BLaER1 treated with 17β-estradiol and CSF1 and Interleukin-3, amounts not matched to agents 10 nM and 100 nM (cell line): ENCODE data around the gene ALLC.

Experiments
- H3K27ac ChIP-seq, 11 experiments: shearing (Covaris generic); formaldehyde crosslinking; 2 replicates each; pipeline ENCODE4 v1.8.1; 2022
- H3K27me3 ChIP-seq, 11 experiments: shearing (Covaris generic); formaldehyde crosslinking; 2 replicates each; pipeline ENCODE4 v1.8.1; 2022
- H3K36me3 ChIP-seq, 11 experiments: shearing (Covaris generic); formaldehyde crosslinking; 2 replicates each; pipeline ENCODE4 v1.8.1; 2022
- H3K4me1 ChIP-seq, 10 experiments: shearing (Covaris generic); formaldehyde crosslinking; 2 replicates each; pipeline ENCODE4 v1.8.1; 2022
- H3K4me2 ChIP-seq, 11 experiments: shearing (Covaris generic); formaldehyde crosslinking; 2 replicates each; pipeline ENCODE4 v1.8.1; 2022
- H3K4me3 ChIP-seq, 10 experiments: shearing (Covaris generic); formaldehyde crosslinking; 2 replicates each; pipeline ENCODE4 v1.8.1; 2022
- H3K9ac ChIP-seq, 11 experiments: shearing (Covaris generic); formaldehyde crosslinking; 2 replicates each; pipeline ENCODE4 v1.8.1; 2022
- H3K9me3 ChIP-seq, 11 experiments: shearing (Covaris generic); formaldehyde crosslinking; replicated peaks in 1 of 11; 2 replicates each; pipeline ENCODE4 v1.8.1; 2022
- H4K20me1 ChIP-seq, 11 experiments: shearing (Covaris generic); formaldehyde crosslinking; 2 replicates each; pipeline ENCODE4 v1.8.1; 2022
- Cebpa-rat ChIP-seq, 11 experiments: shearing (Covaris generic); IDR thresholded peaks; 2 replicates each; pipeline ENCODE4 v1.8.1; 2022

Gene ALLC

GRCh38 chr2:3646446-3646845 lies 11.6 kb upstream of the ALLC start:
- H3K27me3 ChIP-seq = no peaks in the 10 kb centered on the region
- H3K9me3 ChIP-seq = no peaks in the 10 kb centered on the region
- no peak overlapping the region for H3K4me3 ChIP-seq
- no peak for TF ChIP-seq Cebpa-rat (IDR thresholded peaks at IDR 0.05)
- no peaks in the 10 kb centered on the region for H3K36me3 ChIP-seq
- no peak overlapping the region for H3K9ac ChIP-seq
- H3K27ac ChIP-seq = no peak overlapping the region
- H4K20me1 ChIP-seq = peaks cover 0 to 7% (median 0%) of the 10 kb centered on the region in 11 experiments; a peak in 1 of 22 replicates
- peak overlapping the region in 6 of 11 experiments; percentile 32 to 72 (median 55); a peak in 10 of 22 replicates for H3K4me2 ChIP-seq
- peaks cover 1 to 57% (median 30%) of the 10 kb centered on the region in 10 experiments; a peak in 18 of 20 replicates for H3K4me1 ChIP-seq

- no peaks in the 10 kb centered on the region for H3K27me3 ChIP-seq
- peaks cover 0 to 7% (median 0%) of the 10 kb centered on the region in 11 experiments; a peak in 1 of 22 replicates for H4K20me1 ChIP-seq
- H3K4me3 ChIP-seq = no peak overlapping the region
- H3K9me3 ChIP-seq = no peaks in the 10 kb centered on the region
- H3K36me3 ChIP-seq = no peaks in the 10 kb centered on the region
- TF ChIP-seq Cebpa-rat (IDR thresholded peaks at IDR 0.05) = no peak
- peak overlapping the region in 2 of 11 experiments; percentile 10 to 19; a peak in 1 of 22 replicates for H3K4me2 ChIP-seq
- peaks cover 9 to 65% (median 38%) of the 10 kb centered on the region in 10 experiments for H3K4me1 ChIP-seq
- no peak overlapping the region for H3K27ac ChIP-seq
- no peak overlapping the region for H3K9ac ChIP-seq
These were observed 10.8 kb upstream of the ALLC start for GRCh38 chr2:3647246-3647645.

- Histone ChIP-seq H3K27me3 (no peaks in the 10 kb centered on the region), H3K4me2 (peak overlapping the region in 4 of 11 experiments; percentile 3 to 19 (median 10); a peak in 2 of 22 replicates), H3K9ac (no peak overlapping the region), H3K27ac (no peak overlapping the region), H3K9me3 (no peaks in the 10 kb centered on the region), H3K4me3 (no peak overlapping the region), H4K20me1 (peaks cover 0 to 7% (median 0%) of the 10 kb centered on the region in 11 experiments; a peak in 1 of 22 replicates), H3K4me1 (peaks cover 14 to 73% (median 46%) of the 10 kb centered on the region in 10 experiments), H3K36me3 (no peaks in the 10 kb centered on the region)
- no peak for TF ChIP-seq Cebpa-rat (IDR thresholded peaks at IDR 0.05)
These were observed 10.0 kb upstream of the ALLC start for GRCh38 chr2:3647831-3648651.

- Histone ChIP-seq H3K4me2 (0 out of 22 replicates have a peak overlapping the region, but pooled peaks of 1 of the 11 experiments have one; percentile 3), H3K9ac (no peak overlapping the region), H3K4me3 (no peak overlapping the region), H3K4me1 (peaks cover 14 to 80% (median 52%) of the 10 kb centered on the region in 10 experiments), H3K9me3 (no peaks in the 10 kb centered on the region; a peak in 1 of 22 replicates), H4K20me1 (peaks cover 0 to 7% (median 0%) of the 10 kb centered on the region in 11 experiments; a peak in 1 of 22 replicates), H3K36me3 (no peaks in the 10 kb centered on the region), H3K27me3 (no peaks in the 10 kb centered on the region), H3K27ac (no peak overlapping the region)
- TF ChIP-seq Cebpa-rat (IDR thresholded peaks at IDR 0.05) = no peak
These were observed 9.3 kb upstream of the ALLC start for GRCh38 chr2:3648652-3649177.

- Histone ChIP-seq H3K4me3 (no peak overlapping the region), H3K9ac (no peak overlapping the region), H3K36me3 (no peaks in the 10 kb centered on the region), H3K9me3 (no peaks in the 10 kb centered on the region; a peak in 1 of 22 replicates), H3K27me3 (peaks cover 0 to 6% (median 0%) of the 10 kb centered on the region in 11 experiments; a peak in 1 of 22 replicates), H4K20me1 (peaks cover 0 to 7% (median 0%) of the 10 kb centered on the region in 11 experiments; a peak in 1 of 22 replicates), H3K4me2 (peak overlapping the region in 7 of 11 experiments; percentile 2 to 51 (median 39); a peak in 10 of 22 replicates), H3K4me1 (peaks cover 14 to 89% (median 61%) of the 10 kb centered on the region in 10 experiments), H3K27ac (no peak overlapping the region)
- no peak for TF ChIP-seq Cebpa-rat (IDR thresholded peaks at IDR 0.05)
These were observed 8.4 kb upstream of the ALLC start for GRCh38 chr2:3649581-3649980.

GRCh38 chr2:3650140-3650920 lies 7.7 kb upstream of the ALLC start:
- Histone ChIP-seq H3K9ac (0 out of 22 replicates have a peak overlapping the region, but pooled peaks of 1 of the 11 experiments have one; percentile 23), H3K4me1 (peaks cover 16 to 90% (median 63%) of the 10 kb centered on the region in 10 experiments), H3K36me3 (no peaks in the 10 kb centered on the region), H3K27me3 (peaks cover 0 to 13% (median 0%) of the 10 kb centered on the region in 11 experiments; a peak in 6 of 22 replicates), H4K20me1 (peaks cover 0 to 7% (median 0%) of the 10 kb centered on the region in 11 experiments; a peak in 1 of 22 replicates), H3K9me3 (no peaks in the 10 kb centered on the region; a peak in 1 of 22 replicates), H3K27ac (no peak overlapping the region), H3K4me3 (no peak overlapping the region), H3K4me2 (peak overlapping the region; percentile 20 to 65 (median 41); a peak in 17 of 22 replicates)
- no peak for TF ChIP-seq Cebpa-rat (IDR thresholded peaks at IDR 0.05)

GRCh38 chr2:3651691-3652648 lies 6.0 kb upstream of the ALLC start:
- Histone ChIP-seq H3K4me1 (peaks cover 32 to 90% (median 72%) of the 10 kb centered on the region in 10 experiments), H3K27me3 (peaks cover 0 to 30% (median 0%) of the 10 kb centered on the region in 11 experiments; a peak in 8 of 22 replicates), H3K9ac (peak overlapping the region; percentile 5 to 73 (median 68); a peak in 19 of 22 replicates), H4K20me1 (peaks cover 0 to 12% (median 0%) of the 10 kb centered on the region in 11 experiments; a peak in 1 of 22 replicates), H3K4me3 (peak overlapping the region; percentile 18 to 60 (median 46); a peak in 17 of 20 replicates), H3K36me3 (no peaks in the 10 kb centered on the region), H3K4me2 (peak overlapping the region; percentile 82 to 97 (median 88)), H3K9me3 (no peaks in the 10 kb centered on the region; a peak in 1 of 22 replicates), H3K27ac (peak overlapping the region in 9 of 11 experiments; percentile 50 to 74 (median 66); a peak in 18 of 22 replicates)
- no peak for TF ChIP-seq Cebpa-rat (IDR thresholded peaks at IDR 0.05)
